Measurements from ENCODE around the gene CDKN2A.

DNA sequence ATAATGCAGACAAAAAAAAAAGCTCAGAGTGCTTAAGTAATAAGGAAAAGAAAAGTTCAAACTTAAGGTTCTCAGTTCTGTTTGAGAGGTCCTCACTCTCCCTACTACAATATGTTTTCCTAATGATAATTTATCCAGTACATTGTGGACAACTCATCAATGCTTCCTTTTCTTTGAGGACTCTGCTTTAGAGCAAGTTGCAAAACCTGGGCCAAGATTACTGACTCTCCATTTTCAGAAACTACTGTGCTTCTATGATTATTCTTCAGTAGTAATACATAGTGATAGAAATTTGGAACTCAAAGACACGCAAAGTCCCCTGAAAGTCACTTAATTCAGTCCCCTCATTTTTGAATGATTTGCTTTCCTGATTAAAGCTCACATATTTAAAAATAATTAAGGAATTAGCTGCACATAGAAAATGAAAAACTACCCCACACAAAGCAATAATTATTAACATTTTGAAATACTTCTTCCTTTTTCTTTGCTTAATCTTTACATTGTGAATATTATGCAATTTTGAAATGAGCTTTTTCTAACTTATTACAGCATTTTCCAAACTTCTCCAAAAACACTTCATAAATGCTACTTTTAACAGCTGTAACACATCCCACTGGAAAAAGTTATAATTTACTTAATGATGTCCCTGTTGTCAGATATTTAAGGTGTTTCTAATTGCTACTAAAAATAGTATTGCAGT, 11.2 kb downstream of the CDKN2A start:
- TF ChIP-seq, protein P1, sequence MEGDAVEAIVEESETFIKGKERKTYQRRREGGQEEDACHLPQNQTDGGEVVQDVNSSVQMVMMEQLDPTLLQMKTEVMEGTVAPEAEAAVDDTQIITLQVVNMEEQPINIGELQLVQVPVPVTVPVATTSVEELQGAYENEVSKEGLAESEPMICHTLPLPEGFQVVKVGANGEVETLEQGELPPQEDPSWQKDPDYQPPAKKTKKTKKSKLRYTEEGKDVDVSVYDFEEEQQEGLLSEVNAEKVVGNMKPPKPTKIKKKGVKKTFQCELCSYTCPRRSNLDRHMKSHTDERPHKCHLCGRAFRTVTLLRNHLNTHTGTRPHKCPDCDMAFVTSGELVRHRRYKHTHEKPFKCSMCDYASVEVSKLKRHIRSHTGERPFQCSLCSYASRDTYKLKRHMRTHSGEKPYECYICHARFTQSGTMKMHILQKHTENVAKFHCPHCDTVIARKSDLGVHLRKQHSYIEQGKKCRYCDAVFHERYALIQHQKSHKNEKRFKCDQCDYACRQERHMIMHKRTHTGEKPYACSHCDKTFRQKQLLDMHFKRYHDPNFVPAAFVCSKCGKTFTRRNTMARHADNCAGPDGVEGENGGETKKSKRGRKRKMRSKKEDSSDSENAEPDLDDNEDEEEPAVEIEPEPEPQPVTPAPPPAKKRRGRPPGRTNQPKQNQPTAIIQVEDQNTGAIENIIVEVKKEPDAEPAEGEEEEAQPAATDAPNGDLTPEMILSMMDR (IDR thresholded peaks at IDR 0.05; ENCODE audit: low read depth, low read length, poor library complexity, severe bottlenecking) = no peak
- no peak for TF ChIP-seq EZH2phosphoT487 (IDR thresholded peaks at IDR 0.05; ENCODE audit: borderline replicate concordance, low read length)

Measured in DOHH2 (cell line).